Measurements from ENCODE around the gene DYNLT4. TPM values are rescaled to one million over a fixed set of nuclear protein-coding genes. Genes with fewer than 3 reads are reported as not detected.
"Not testable (repeated sequence)": the region's sequence is repeated elsewhere in the genome, so short reads cannot be mapped to it uniquely, and the experiment has no call there.

Gene DYNLT4
- total RNA-seq, 2 donors from 2014 or later: 1.5 TPM; not detected in 1

GRCh38 chr1:44766421-44766820 is 40.7 kb downstream of the DYNLT4 start:
- not testable (repeated sequence) for DNase-seq; H3K27me3 Mint-ChIP-seq (ENCODE audit: low read depth); H3K4me1 Mint-ChIP-seq (ENCODE audit: low read depth); H3K9me3 Mint-ChIP-seq; ATAC-seq (replicated peaks in 1 of 2); H3K4me3 Mint-ChIP-seq; H3K27ac Mint-ChIP-seq
- H3K36me3 Mint-ChIP-seq (ENCODE audit: insufficient read depth in 2 of 2): peaks cover 12 to 31% of the 10 kb centered on the region in 2 donors

- no peak overlapping the region for H3K27ac Mint-ChIP-seq
- ATAC-seq (replicated peaks in 1 of 2): no peak
- H3K36me3 Mint-ChIP-seq (ENCODE audit: insufficient read depth in 2 of 2): peaks cover 29 to 59% of the 10 kb centered on the region in 2 donors
- H3K9me3 Mint-ChIP-seq: no peaks in the 10 kb centered on the region
- no peaks in the 10 kb centered on the region for H3K27me3 Mint-ChIP-seq (ENCODE audit: low read depth)
- no peak for DNase-seq
- no peak overlapping the region for H3K4me3 Mint-ChIP-seq
- H3K4me1 Mint-ChIP-seq (ENCODE audit: low read depth): no peaks in the 10 kb centered on the region
These were observed 46.3 kb downstream of the DYNLT4 start for GRCh38 chr1:44760876-44761275.

- Mint-ChIP-seq H3K9me3 (no peaks in the 10 kb centered on the region), H3K27ac (no peak overlapping the region), H3K4me1 (ENCODE audit: low read depth) (no peaks in the 10 kb centered on the region), H3K27me3 (ENCODE audit: low read depth) (no peaks in the 10 kb centered on the region), H3K36me3 (ENCODE audit: insufficient read depth in 2 of 2) (peaks cover 32 to 57% of the 10 kb centered on the region in 2 donors), H3K4me3 (no peak overlapping the region)
- DNase-seq (no peak), ATAC-seq (replicated peaks in 1 of 2) (no peak)
These were observed 48.1 kb downstream of the DYNLT4 start for GRCh38 chr1:44759077-44759476.

- Mint-ChIP-seq H3K9me3 (no peaks in the 10 kb centered on the region), H3K36me3 (ENCODE audit: insufficient read depth in 2 of 2) (peaks cover 25 to 55% of the 10 kb centered on the region in 2 donors), H3K27me3 (ENCODE audit: low read depth) (no peaks in the 10 kb centered on the region), H3K4me3 (no peak overlapping the region), H3K27ac (no peak overlapping the region), H3K4me1 (ENCODE audit: low read depth) (peaks cover 8% of the 10 kb centered on the region)
- ATAC-seq (replicated peaks in 1 of 2) (no peak), DNase-seq (no peak)
These were observed 49.7 kb downstream of the DYNLT4 start for GRCh38 chr1:44757420-44757819.

Other genes with a start within 250 kb of the DYNLT4 start
- gene TMEM53, start 132.9 kb downstream of the DYNLT4 start, total RNA-seq: 1 to 10 TPM; 3.8 to 4.5 TPM
- 100 to 1,000 TPM; 108 to 123 TPM for gene ARMH1, start 132.6 kb downstream of the DYNLT4 start, total RNA-seq
- not detected for gene RNU5D-1, start 76.2 kb downstream of the DYNLT4 start, total RNA-seq
- gene KIF2C, start 67.5 kb downstream of the DYNLT4 start, total RNA-seq: 100 to 1,000 TPM; 134 to 147 TPM
- gene RPS8, start 31.8 kb downstream of the DYNLT4 start, total RNA-seq: 1,000 to 10,000 TPM; 2,862 to 3,010 TPM
- 1 to 10 TPM; 2.5 to 2.6 TPM for gene BEST4, start 19.2 kb downstream of the DYNLT4 start, total RNA-seq
- gene PLK3, start 7.0 kb downstream of the DYNLT4 start, total RNA-seq: 10 to 100 TPM; 53.4 to 60.7 TPM
- 10 to 100 TPM in 1 of 2 donors, 1 to 10 TPM in 1; 9.4 to 16.8 TPM for gene BTBD19, start 1.2 kb upstream of the DYNLT4 start, total RNA-seq
- 1 to 10 TPM; 1.8 to 3.2 TPM for gene PTCH2, start 35.9 kb upstream of the DYNLT4 start, total RNA-seq
- 10 to 100 TPM; 22.5 to 28.5 TPM for gene EIF2B3, start 179.2 kb upstream of the DYNLT4 start, total RNA-seq
- 10 to 100 TPM; 34.1 to 36.2 TPM for gene HECTD3, start 204.0 kb upstream of the DYNLT4 start, total RNA-seq
- gene UROD, start 204.9 kb upstream of the DYNLT4 start, total RNA-seq: 10 to 100 TPM; 65.6 to 75.6 TPM